SKM-1 treated with dmso at 0.1 percent for 144 hours (cell line): ENCODE data around the gene SULT2B1.
"Not testable (repeated sequence)": the region's sequence is repeated elsewhere in the genome, so short reads cannot be mapped to it uniquely, and the experiment has no call there.

Source experiments
- DNase-seq: peaks from one replicate; lab custom pipeline; 2025; ENCODE audit not compliant: unreplicated experiment; lab: John Stamatoyannopoulos, UW

The SULT2B1 gene

DNA sequence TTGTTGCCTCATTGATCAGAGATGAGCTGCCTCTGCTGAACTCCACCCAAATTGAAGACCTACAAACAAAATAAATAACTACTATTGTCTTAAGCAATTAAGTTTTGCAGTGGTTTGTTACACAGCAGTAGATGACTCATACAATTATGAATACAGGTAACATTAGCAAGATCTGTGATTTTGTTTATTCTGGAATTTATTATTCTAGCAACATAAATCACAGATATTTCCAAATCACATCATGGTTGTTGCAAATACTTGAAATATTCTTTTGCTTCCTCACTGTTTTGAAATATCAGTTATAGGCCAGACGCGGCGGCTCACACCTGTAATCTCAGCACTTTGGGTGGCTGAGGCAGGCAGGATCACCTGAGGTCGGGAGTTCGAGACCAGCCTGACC is 27.2 kb upstream of the SULT2B1 start:
- DNase-seq: no peak

DNA sequence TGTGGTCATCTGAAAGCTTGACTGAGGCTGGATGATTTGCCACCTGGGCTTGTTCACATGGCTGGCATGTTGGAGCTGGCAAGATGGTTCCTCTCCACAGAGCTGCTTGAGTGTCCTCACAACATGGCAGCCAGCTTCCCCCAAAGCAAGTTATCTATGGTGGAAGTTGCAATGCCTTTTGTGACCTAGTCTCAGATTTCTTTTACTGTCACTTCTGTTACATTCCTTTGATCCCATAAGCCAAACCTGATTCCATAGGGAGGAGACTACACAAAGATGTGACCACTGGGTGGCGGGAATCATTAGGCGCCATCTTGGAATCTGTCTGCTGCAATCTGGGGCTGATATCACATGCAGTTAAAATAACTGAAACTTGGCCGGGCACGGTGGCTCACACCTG is 22.8 kb upstream of the SULT2B1 start:
- no peak for DNase-seq

DNA sequence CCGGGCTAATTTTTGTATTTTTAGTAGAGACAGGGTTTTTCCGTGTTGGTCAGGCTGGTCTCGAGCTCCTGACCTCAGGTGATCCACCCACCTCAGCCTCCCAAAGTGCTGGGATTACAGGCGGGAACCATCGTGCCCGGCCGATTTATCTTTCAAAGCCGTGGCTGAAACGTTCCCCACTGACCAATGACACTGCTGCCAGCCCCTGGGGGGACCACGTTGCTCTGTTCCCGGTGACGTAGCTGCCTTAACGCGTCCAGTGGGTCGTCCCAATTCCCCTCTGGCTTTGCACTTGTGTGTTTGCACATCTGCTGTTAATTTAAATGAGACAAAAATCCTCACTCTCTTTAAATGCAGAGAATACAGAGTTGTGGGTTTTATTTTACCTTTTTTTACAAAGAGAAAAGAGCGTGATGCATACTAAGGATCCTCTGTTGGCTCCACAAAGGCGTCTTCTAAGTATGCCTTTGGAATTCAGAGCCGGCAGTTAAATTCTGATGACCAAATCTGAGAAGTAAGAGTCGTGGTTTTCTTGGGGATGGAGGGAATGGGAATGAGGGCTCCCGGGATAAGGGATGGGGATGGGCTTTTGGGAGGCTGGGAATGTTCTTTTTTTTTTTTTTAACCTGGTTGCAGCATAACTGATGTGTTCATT is 21.8 kb upstream of the SULT2B1 start:
- no peak for DNase-seq

DNA sequence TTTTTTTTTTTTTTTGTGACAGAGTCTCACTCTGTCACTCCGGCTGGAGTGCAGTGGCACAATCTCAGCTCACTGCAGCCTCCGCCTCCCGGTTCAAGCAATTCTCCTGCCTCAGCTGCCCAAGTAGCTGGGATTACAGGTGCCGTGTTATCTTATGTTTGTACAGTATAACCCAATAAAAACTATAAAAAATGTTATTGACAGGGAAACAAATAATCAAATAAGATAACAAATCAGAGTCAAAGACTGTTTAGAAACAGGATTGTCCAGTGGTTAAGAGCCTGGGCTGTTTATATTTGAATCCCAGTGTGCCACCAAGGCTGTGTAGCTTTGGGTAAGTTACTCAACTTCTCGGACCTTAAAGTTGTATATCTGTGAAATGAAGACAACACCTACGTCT is 21.2 kb upstream of the SULT2B1 start:
- no peak for DNase-seq

DNA sequence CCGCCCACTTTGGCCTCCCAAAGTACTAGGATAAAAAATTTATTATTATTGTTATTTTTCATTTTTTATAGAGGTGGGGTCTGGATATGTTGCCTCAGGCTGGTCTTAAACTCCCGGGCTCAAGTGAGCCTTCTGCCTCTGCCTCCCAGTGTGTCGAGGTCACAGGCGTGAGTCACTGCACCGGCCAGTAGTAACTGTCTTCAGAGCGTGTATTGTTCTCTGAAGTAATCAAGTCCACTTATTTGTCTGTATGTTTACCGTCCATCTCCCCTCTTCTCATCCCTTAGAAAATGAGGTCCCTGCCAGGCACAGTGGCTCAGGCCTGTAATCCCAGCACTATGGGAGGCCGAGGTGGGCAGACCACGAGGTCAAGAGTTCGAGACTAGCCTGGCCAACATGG is 18.2 kb upstream of the SULT2B1 start:
- no peak for DNase-seq

DNA sequence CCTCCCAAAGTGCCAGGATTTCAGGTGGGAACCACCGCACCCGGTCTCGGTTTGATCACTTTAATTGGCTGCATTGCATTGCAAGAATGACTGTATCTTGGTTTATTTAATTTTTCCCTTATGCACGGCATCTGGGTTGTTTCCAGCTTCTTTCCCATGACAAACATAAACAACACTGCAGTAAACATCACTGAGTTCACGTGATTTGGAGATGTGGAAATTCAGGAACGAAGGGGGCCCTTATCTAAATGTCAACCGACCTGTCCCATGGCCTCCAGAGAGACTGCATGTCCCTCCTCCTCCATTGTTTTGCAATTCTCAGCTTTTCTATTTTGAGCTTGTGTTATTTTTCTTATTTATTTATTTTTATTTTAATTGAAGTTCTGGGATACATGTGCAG is 14.4 kb upstream of the SULT2B1 start:
- no peak for DNase-seq

DNA sequence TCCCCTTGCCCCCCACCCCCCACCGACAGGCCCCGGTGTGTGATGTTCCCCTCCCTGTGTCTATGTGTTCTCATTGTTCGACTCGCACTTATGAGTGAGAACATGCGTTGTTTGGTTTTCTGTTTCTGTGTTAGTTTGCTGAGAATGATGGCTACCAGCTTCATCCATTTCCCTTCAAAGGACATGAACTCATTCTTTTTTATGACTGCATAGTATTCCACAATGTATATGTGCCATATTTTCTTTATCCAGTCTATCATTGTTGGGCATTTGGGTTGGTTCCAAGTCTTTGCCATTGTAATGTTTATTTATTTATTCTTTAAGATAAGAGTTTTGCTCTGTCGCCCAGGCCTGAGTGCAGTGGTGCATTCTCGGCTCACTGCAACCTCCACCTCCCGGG is 13.9 kb upstream of the SULT2B1 start:
- not testable (repeated sequence) for DNase-seq

DNA sequence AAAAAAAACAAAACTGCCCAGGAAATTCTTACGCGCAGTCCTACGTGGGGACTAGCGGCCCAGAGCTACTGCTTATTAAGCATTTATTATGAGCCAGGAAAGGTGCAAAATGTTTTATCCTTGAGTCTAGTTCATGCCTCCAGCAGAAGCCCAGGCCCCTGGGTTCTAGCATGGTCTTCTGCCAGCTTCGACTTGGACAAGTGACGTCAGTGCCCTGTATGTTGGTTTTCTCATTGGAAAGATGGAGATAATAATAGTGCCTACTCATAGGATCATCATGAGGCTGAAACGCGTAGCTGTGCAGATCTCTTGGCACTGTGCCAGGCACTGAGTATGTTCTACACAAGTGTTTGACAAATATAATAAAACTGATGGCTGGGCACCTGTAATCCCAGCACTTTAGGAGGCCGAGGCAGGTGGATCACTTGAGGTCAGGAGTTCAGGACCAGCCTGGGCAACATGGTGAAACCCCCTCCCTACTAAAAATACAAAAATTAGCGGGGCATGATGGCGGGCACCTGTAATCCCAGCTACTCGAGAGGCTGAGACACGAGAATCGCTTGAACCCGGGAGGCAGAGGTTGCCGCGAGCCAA is 12.4 kb upstream of the SULT2B1 start:
- DNase-seq: no peak

DNA sequence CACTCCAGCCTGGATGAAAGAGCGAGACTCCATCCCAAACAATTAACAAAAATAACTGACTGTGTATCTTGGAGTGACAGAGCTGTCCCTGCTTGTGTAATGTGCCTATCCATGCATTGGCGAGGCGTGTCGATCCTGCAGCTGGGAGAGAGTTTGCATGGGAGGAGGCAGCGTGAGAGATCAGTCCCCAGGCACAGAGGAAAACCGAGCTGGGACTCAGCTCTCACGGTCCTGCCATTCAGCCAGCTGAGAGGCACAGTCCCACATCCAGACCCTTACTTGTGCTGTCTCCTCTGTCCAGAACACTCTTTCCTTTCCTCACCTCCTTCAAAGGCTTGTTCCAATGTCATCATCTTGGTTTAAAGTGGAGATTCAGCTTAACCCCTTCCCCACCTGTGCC is 11.9 kb upstream of the SULT2B1 start:
- DNase-seq: no peak

DNA sequence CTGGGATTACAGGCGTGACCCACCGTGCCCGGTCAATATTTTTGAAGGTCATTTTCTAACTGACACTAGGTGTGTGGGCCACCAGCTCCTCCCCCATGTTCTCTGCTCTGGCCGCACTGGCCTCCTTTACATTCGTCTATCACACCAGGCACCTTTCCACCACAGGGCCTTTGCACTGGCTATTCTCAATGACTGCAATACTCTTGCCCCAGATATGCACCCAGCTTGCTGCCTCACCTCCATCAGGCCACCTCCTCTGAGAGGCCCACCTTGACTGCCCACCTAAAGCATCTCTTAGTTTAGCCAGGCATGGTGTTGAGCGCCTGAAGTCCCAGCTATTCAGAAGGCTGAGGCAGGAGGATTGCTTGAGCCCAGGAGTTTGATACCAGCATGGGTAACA is 10.2 kb upstream of the SULT2B1 start:
- DNase-seq: no peak

DNA sequence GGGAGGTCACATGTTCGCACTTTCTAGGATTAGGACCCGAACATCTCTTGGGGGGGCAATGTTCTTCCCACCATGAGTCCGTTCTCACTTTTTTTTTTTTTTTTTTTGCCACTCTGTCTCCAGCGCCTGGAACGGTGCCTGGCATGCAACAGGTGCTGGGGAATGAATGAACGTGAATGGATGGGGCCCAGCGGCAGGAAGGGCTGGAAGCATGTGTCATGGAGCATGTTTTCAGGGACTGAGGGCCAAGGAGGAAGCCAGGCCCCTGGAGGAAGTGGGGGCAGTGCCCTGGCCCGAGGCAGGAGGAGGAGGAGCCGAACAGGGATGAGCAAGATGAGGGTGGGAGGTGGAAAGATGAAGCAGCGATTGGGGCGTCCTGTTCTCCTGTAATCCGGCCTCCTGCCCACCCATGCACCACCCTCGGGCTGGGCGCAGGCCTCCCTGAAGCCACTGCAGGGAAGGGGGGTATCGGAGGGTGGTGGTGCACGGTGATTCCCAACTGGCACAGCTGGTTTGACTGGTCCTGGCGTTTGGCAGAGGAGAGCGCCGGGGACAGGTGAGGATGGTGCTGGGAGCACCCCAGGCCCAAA is 8.8 kb upstream of the SULT2B1 start:
- DNase-seq: no peak

DNA sequence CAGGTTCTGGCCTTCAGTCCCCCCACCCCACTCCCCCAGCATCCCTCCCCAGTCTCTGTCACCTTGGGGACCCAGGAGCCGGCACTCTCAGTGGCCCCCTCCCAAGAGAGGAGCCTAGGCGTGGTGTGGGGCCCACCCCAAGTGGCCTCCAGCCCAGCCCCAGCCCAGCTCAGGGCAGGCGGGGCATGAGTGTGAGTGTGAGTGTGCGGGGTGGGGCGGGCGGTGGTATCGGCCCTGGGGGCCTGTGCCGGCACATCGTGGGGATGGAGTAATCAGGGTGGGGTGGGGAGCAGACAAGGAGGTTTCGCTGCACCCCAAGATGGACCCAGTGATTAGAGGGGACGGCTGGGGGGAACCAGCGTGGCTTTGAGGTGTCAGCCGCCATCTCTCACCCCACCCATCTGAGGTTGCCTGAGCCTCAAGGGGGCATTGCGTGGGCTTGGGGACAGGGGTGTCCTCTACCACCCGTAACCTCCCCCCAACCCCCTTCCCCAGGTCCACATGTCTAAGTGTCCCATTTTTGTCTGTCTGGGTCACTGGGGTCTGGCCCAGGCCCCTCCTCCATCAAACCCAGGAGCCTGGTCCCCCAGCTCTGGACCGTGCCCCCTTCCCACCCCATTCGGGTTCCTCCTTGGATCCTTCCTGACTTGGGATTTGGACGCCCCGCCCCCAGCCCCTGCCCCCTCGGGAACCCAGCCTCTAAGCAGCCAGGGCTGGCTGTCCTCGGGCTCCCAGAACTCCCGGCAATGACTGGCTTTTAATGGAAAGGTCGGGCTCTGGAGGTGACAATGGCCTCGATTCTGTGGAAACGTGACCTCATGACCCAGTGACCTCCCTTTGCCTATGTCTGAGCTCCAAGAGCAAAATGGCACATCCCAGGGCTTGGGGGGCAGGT is 6.9 kb upstream of the SULT2B1 start:
- no peak for DNase-seq

DNA sequence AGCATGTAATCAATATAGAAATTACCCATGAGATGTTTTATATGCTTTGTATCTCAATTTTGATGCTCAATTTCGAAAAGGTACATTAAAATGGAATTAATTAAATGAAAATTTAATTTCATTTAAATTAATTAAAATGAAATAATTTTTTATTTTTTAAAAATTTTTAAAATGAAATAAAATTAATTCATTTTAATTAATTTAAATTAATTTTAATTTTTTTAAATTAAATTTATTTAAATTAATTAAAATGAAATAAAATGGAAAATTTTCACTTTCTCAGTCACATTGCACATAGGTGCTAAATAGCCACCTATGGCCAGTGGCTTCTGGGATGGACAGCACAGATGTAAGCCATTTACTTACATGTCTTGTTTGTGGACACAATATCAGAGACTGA is 4.2 kb upstream of the SULT2B1 start:
- no peak for DNase-seq

DNA sequence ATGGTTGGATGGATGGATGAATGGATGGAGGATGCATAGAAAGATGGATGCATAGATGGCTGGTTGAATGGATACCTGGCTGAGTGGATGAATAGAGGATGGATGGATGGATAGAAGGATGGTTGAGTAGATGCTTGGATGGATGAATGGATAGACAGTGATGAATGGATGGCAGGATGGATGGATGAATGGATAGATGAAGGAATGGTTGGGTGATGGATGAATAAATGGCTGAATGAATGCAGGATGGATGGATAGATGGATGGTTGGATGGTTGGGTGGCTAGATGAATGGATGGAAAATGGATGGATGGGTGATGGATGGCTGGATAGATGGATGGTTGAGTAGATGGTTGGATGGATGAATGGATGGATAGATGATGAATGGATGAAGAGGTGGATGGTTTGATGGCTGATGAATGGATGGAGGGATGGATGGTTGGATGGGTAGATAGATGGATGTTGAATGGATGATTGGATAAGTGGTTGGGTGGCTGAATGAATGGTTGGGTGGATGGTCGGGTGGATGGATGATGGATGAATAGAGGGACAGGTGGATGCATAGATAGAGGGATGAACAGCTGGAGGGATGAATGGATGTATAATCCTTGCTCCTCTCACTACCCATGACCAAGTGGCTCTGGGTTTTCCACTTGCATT is 3.6 kb upstream of the SULT2B1 start:
- no peak for DNase-seq

DNA sequence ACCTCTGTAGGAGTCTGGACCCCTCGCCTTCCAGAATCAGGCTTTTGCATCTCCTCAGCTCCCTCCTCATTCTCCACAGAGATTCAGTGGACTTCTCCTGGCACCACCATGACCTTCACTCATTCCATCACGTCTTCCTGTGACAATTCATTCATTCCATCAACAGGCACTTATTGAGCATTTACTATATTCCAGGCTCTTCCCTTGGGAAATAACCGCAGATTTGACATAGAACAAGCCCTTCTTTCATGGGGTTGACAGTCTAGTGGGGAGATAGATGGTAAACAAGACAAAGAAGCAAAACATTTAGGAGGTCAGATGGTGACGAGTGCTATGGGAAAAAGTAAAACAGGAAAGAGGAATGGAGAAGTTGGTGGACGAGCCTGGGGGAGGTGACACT is 2.6 kb upstream of the SULT2B1 start:
- DNase-seq: no peak

DNA sequence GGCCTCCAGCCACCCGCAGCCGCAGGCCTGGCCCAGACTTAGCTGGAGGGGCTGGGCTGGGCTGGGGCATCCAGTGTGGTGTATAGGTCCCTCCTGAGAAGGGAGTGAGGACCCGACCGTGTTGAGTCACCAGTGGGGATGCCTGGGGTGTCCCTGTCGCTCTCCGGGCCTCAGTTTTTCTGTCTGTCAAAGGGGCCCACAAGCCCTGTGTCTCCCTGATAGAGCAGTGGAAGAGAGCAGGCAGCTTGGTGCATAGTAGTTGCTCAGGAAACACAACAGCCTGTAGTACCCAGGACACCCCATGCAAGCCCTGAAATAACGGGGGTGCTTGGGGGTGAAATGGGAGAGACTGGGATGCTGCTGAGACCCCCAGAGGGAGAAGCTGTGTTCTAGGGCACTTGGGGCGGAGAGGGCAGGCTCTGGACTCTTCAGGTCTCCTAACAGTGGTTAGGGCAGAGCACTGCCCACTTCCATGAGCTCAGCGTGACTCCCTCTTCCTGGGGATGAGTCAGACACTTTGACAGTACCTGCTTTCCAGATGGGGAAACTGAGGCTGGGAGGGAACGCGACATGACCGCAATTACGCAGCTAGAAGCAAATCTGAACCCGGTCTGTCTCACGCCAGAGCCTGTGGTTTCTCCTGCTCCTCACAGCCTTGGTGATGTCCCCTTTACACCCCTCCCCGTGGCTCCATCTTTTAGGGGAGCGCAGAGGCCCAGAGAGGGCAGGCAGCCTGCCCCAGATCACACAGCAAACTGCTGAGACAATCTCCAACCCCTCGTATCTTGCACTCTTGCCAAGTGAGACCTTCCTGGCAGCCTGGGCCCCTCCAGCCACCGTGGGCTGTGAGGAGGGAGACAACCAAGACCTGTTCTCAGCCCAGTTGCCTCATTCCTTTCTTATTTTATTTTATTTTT is 692 bp downstream of the SULT2B1 start:
- no peak for DNase-seq

DNA sequence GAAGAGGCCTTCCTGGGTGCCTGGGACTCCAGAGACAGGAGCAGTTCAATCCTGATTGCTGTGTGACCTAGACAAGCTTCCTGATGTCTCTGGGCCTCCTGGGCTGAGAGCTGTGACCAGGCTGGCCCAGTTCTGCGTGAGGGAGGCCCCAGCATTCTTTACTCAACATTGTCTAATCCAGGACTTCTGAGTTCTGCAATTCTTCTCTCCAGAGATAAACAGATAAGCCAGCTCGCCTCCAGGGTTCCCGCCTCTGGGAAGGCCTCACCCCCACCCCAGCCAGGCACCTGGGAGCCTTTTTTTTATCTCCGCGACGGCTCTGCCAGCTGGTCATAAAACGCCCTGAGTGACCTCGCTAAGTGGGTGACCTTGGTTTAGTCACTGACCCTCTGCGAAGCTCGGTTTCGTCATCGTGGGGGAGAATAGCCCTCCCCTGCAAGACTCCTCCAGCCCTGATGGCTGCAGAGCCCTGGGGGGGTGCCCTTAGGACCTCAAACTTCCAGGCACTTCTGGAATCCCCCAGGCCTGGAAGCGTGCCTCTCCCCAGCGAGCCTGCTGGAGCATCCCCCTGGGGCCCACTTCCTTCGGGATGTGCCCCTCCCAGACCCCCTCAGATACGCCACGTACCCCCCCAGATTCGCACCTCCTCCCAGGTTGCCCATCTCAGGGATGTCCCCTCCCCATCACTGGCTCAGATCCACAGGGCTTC is 1.9 kb downstream of the SULT2B1 start:
- DNase-seq: peak; percentile 11

DNA sequence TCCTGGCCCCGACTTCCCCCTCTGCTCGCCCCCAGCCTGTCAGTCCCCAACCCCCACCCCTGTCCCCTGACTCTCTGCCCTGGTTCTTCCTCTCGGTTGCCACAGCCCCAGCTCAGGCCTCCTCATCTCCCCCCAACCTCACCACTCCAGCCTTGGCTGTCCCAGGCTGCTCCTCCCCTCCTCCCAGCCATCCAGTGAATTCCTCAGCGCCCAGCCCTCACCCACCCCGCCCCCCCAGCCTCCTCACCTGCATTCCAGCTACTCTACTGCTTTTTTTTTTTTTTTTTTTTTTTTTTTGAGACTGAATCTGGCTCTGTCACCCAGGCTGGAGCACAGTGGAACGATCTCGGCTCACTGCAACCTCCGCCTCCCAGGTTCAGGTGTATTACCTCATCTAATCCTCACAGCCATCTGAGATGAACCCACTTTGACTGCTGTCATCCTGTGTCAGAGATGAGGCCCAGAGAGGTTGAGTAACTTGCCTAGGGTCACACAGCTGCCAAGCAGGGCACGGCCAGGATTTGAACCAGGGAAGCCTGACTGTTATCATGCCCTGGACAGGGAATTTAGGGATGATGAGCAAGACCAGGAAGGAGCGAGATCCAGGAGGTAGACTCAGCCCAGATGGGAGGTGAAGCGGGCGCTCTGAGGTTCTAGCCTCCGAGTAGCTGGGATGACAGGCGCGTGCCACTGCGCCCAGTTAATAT is 2.6 kb downstream of the SULT2B1 start:
- DNase-seq: no peak

DNA sequence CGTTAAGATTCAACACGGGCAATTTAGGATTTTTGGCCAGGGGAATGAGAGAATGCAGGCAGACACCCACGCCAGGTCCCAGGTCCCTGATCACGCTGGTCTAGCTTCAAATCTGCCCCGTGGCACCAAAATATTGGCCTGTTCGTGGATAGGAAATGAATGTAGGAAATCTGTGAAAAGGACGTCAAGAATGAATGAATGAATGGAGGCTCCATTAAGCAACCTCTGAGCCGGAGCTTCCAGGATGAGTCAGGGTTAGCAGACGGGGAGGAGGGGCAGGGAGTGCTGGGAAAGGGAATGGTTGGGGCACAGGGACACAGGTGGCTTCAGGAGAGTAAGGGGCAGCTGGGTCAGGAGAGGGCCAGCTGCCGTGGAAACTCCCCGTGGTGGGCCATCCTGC is 4.2 kb downstream of the SULT2B1 start:
- DNase-seq: no peak
